ENCODE data around the gene LAMA3. TPM values are rescaled to one million over a fixed set of nuclear protein-coding genes. Genes with fewer than 3 reads are reported as not detected.

Gene LAMA3
- total and polyA plus RNA-seq, 10 donors = 1.3 to 7.1 (median 3.0) TPM

- no peak overlapping the region for H3K4me3 ChIP-seq
- intact Hi-C loops (cut with DNase I; ENCODE audit: low total_unique reads) = no loop called here
Measured at GRCh38 chr18:23870676-23871380, 181.6 kb downstream of the LAMA3 start.

DNA sequence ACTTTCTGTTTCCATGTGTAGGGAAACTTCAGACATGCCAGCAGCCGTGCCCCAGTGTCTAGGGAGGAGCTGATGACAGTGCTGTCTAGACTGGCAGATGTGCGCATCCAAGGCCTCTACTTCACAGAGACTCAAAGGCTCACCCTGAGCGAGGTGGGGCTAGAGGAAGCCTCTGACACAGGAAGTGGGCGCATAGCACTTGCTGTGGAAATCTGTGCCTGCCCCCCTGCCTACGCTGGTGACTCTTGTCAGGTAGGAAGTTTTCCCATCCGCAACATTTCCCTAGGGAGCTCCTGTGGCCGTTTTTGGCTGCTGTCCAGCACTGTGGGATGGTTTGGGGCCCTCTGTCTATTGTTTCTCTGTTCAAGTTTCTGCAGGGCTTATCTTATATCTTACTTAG, 182.2 kb downstream of the LAMA3 start:
- Histone ChIP-seq H3K27me3 (replicated peaks in 1 of 7) (no peaks in the 10 kb centered on the region), H3K4me3 (no peak overlapping the region), H3K9me3 (no peaks in the 10 kb centered on the region), H3K4me1 (peaks cover 0 to 58% (median 21%) of the 10 kb centered on the region in 6 donors), H3K27ac (peak overlapping the region in 1 of 8 donors; percentile 18), H3K36me3 (no peaks in the 10 kb centered on the region)
- intact Hi-C loops (cut with DNase I; ENCODE audit: low total_unique reads) = no loop called here
- peak in 2 of 3 donors; percentile 25 to 40 for TF ChIP-seq POLR2AphosphoS5 (IDR thresholded peaks at IDR 0.05)
- TF ChIP-seq, protein P1, sequence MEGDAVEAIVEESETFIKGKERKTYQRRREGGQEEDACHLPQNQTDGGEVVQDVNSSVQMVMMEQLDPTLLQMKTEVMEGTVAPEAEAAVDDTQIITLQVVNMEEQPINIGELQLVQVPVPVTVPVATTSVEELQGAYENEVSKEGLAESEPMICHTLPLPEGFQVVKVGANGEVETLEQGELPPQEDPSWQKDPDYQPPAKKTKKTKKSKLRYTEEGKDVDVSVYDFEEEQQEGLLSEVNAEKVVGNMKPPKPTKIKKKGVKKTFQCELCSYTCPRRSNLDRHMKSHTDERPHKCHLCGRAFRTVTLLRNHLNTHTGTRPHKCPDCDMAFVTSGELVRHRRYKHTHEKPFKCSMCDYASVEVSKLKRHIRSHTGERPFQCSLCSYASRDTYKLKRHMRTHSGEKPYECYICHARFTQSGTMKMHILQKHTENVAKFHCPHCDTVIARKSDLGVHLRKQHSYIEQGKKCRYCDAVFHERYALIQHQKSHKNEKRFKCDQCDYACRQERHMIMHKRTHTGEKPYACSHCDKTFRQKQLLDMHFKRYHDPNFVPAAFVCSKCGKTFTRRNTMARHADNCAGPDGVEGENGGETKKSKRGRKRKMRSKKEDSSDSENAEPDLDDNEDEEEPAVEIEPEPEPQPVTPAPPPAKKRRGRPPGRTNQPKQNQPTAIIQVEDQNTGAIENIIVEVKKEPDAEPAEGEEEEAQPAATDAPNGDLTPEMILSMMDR (IDR thresholded peaks at IDR 0.05 in 8 of 11, conservative IDR thresholded peaks at IDR 0.05 in 3 of 11) = no peak
- no peak for TF ChIP-seq POLR2A (IDR thresholded peaks at IDR 0.05)
- WGBS, 5 donors = 19 to 31% (median 25%) methylated on average over 7 of the region's 7 CpGs
- peak; percentile 85 for DNase-seq

More at GRCh38 chr18:23870676-23871380, 181.6 kb downstream of the LAMA3 start:
- TF ChIP-seq POLR2A (IDR thresholded peaks at IDR 0.05) (no peak), POLR2AphosphoS5 (IDR thresholded peaks at IDR 0.05) (no peak)
- TF ChIP-seq, protein P1 (IDR thresholded peaks at IDR 0.05 in 8 of 11, conservative IDR thresholded peaks at IDR 0.05 in 3 of 11) = no peak
- Histone ChIP-seq H3K36me3 (no peaks in the 10 kb centered on the region), H3K4me1 (peaks cover 0 to 63% (median 23%) of the 10 kb centered on the region in 6 donors), H3K27me3 (replicated peaks in 1 of 7) (no peaks in the 10 kb centered on the region), H3K9me3 (no peaks in the 10 kb centered on the region), H3K27ac (peak overlapping the region in 1 of 8 donors; percentile 18)
- 51 to 59% (median 57%) methylated on average over 6 of the region's 6 CpGs for WGBS, 5 donors
- DNase-seq = no peak

- DNase-seq = no peak
- Histone ChIP-seq H3K9me3 (no peaks in the 10 kb centered on the region), H3K36me3 (no peaks in the 10 kb centered on the region), H3K4me3 (no peak overlapping the region), H3K27me3 (replicated peaks in 1 of 7) (no peaks in the 10 kb centered on the region), H3K4me1 (peaks cover 0 to 43% (median 15%) of the 10 kb centered on the region in 6 donors), H3K27ac (no peak overlapping the region)
- intact Hi-C loops (cut with DNase I; ENCODE audit: low total_unique reads) = no loop called here
- TF ChIP-seq POLR2AphosphoS5 (IDR thresholded peaks at IDR 0.05) = no peak
- TF ChIP-seq, protein P1 (IDR thresholded peaks at IDR 0.05 in 8 of 11, conservative IDR thresholded peaks at IDR 0.05 in 3 of 11) = no peak
- TF ChIP-seq POLR2A (IDR thresholded peaks at IDR 0.05) = no peak
- WGBS, 5 donors = 87 to 88% (median 87%) methylated on average over 23 to 25 of the region's 25 CpGs
Measured at GRCh38 chr18:23872701-23873550, 183.7 kb downstream of the LAMA3 start.

Data from spleen (tissue), 11 donors.